NCI-H526 (cell line): ENCODE results near the gene NFAM1.

Experiments
- DNase-seq, 2 experiments: peaks; one replicate each; lab custom pipeline; 2025; lab: John Stamatoyannopoulos, UW

The NFAM1 gene

GRCh38 chr22:42383851-42384417, 48.3 kb downstream of the NFAM1 start:
- no peak for DNase-seq

GRCh38 chr22:42383287-42383686, 48.9 kb downstream of the NFAM1 start:
- DNase-seq, result no peak

- no peak for DNase-seq
These were observed 51.2 kb downstream of the NFAM1 start for GRCh38 chr22:42380769-42381551.

GRCh38 chr22:42379966-42380537, 52.2 kb downstream of the NFAM1 start:
- peak in 1 of 2 experiments; percentile 25 for DNase-seq

- no peak for DNase-seq
These were observed 55.3 kb downstream of the NFAM1 start for GRCh38 chr22:42376711-42377554.

GRCh38 chr22:42375982-42376381, 56.2 kb downstream of the NFAM1 start:
- DNase-seq, result no peak

- DNase-seq, result no peak
These were observed 59.2 kb downstream of the NFAM1 start for GRCh38 chr22:42372976-42373375.

- no peak for DNase-seq
These were observed 60.7 kb downstream of the NFAM1 start for GRCh38 chr22:42371501-42371900.

- no peak for DNase-seq
These were observed 61.1 kb downstream of the NFAM1 start for GRCh38 chr22:42371099-42371498.

GRCh38 chr22:42369250-42370041, 62.8 kb downstream of the NFAM1 start:
- peak; percentile 74 to 89 for DNase-seq

- peak in 1 of 2 experiments; percentile 66 for DNase-seq
These were observed 63.6 kb downstream of the NFAM1 start for GRCh38 chr22:42368379-42369249.

- DNase-seq, result peak; percentile 16 to 42
These were observed 64.2 kb downstream of the NFAM1 start for GRCh38 chr22:42367980-42368378.

- DNase-seq, result no peak
These were observed 65.2 kb downstream of the NFAM1 start for GRCh38 chr22:42366806-42367581.

- DNase-seq, result no peak
These were observed 66.1 kb downstream of the NFAM1 start for GRCh38 chr22:42365942-42366695.

- DNase-seq, result no peak
These were observed 66.9 kb downstream of the NFAM1 start for GRCh38 chr22:42365111-42365865.

GRCh38 chr22:42364604-42365110, 67.5 kb downstream of the NFAM1 start:
- DNase-seq, result no peak

GRCh38 chr22:42363892-42364291, 68.3 kb downstream of the NFAM1 start:
- DNase-seq, result no peak

GRCh38 chr22:42361523-42361922, 70.7 kb downstream of the NFAM1 start:
- no peak for DNase-seq
